Erythroblast (primary cell): ENCODE measurements around the gene CAVIN2.

Source experiments
- DNase-seq, 2 experiments: peaks; one replicate each; lab custom pipeline; 2025; lab: John Stamatoyannopoulos, UW
- GATA1 ChIP-seq: IDR thresholded peaks from 2 replicates; pipeline ENCODE4 v1.6.1; 2011; ENCODE audit warnings: low read depth, mild to moderate bottlenecking, control low read depth, low read length, moderate library complexity
- POLR2A ChIP-seq: IDR thresholded peaks from 2 replicates; pipeline ENCODE4 v1.6.1; 2011; ENCODE audit warnings: mild to moderate bottlenecking, low read length

Gene CAVIN2

GRCh38 chr2:191839918-191840804 is 6.7 kb downstream of the CAVIN2 start:
- TF ChIP-seq POLR2A: no peak
- no peak for TF ChIP-seq GATA1
- peak in 1 of 2 experiments; percentile 11 for DNase-seq

GRCh38 chr2:191838526-191838925 is 8.4 kb downstream of the CAVIN2 start:
- DNase-seq: no peak
- TF ChIP-seq GATA1 (no peak), POLR2A (no peak)

GRCh38 chr2:191836853-191837769 is 9.8 kb downstream of the CAVIN2 start:
- peak; percentile 65 to 90 for DNase-seq
- TF ChIP-seq POLR2A (no peak), GATA1 (peak; percentile 23)

- DNase-seq: no peak
- TF ChIP-seq POLR2A (no peak), GATA1 (no peak)
Measured at GRCh38 chr2:191836471-191836852, 10.4 kb downstream of the CAVIN2 start.

- TF ChIP-seq GATA1: no peak
- no peak for TF ChIP-seq POLR2A
- DNase-seq: no peak
Measured at GRCh38 chr2:191835539-191836350, 11.1 kb downstream of the CAVIN2 start.

- TF ChIP-seq GATA1: no peak
- TF ChIP-seq POLR2A: no peak
- no peak for DNase-seq
Measured at GRCh38 chr2:191835100-191835499, 11.8 kb downstream of the CAVIN2 start.

- DNase-seq: no peak
- no peak for TF ChIP-seq GATA1
- no peak for TF ChIP-seq POLR2A
Measured at GRCh38 chr2:191833356-191833755, 13.5 kb downstream of the CAVIN2 start.

- no peak for DNase-seq
- TF ChIP-seq POLR2A (no peak), GATA1 (no peak)
Measured at GRCh38 chr2:191832668-191833067, 14.2 kb downstream of the CAVIN2 start.

GRCh38 chr2:191831410-191831994 is 15.4 kb downstream of the CAVIN2 start:
- no peak for TF ChIP-seq GATA1
- no peak for TF ChIP-seq POLR2A
- no peak for DNase-seq

GRCh38 chr2:191824398-191824797 is 22.5 kb downstream of the CAVIN2 start:
- TF ChIP-seq POLR2A (no peak), GATA1 (no peak)
- peak in 1 of 2 experiments; percentile 12 for DNase-seq

- TF ChIP-seq POLR2A (no peak), GATA1 (no peak)
Measured at GRCh38 chr2:191821078-191821477, 25.8 kb downstream of the CAVIN2 start.

GRCh38 chr2:191818725-191819350 is 28.1 kb downstream of the CAVIN2 start:
- no peak for TF ChIP-seq GATA1
- TF ChIP-seq POLR2A: no peak
- DNase-seq: no peak

More at GRCh38 chr2:191821078-191821477, 25.8 kb downstream of the CAVIN2 start:
- DNase-seq: no peak
